ENCODE data around the gene IQSEC1.

The IQSEC1 gene

DNA sequence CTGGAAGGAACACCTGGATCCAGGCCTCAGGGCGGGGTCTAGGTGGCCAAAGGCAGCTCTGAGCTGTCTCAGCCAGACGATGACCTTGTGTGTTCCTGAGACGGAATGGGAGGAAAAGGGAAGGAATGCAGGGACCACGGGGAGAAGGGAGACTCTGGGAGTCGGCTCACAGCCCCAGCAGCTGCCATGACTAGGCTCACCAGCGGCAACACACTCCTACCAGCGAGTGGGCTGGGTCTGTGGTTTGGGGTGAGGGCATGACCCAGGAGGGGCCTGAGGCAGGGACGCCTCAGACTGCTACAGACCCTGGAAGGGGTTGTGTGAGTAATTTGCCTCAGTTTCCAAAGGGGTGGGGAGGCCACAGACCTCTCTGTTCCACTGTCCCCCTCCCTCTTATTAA is 19.8 kb downstream of the IQSEC1 start:
- TF ChIP-seq, protein P1, sequence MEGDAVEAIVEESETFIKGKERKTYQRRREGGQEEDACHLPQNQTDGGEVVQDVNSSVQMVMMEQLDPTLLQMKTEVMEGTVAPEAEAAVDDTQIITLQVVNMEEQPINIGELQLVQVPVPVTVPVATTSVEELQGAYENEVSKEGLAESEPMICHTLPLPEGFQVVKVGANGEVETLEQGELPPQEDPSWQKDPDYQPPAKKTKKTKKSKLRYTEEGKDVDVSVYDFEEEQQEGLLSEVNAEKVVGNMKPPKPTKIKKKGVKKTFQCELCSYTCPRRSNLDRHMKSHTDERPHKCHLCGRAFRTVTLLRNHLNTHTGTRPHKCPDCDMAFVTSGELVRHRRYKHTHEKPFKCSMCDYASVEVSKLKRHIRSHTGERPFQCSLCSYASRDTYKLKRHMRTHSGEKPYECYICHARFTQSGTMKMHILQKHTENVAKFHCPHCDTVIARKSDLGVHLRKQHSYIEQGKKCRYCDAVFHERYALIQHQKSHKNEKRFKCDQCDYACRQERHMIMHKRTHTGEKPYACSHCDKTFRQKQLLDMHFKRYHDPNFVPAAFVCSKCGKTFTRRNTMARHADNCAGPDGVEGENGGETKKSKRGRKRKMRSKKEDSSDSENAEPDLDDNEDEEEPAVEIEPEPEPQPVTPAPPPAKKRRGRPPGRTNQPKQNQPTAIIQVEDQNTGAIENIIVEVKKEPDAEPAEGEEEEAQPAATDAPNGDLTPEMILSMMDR (IDR thresholded peaks at IDR 0.05; ENCODE audit: low read depth, low read length) = no peak
- no peak for DNase-seq (ENCODE audit: extremely low read depth, low read depth)

DNA sequence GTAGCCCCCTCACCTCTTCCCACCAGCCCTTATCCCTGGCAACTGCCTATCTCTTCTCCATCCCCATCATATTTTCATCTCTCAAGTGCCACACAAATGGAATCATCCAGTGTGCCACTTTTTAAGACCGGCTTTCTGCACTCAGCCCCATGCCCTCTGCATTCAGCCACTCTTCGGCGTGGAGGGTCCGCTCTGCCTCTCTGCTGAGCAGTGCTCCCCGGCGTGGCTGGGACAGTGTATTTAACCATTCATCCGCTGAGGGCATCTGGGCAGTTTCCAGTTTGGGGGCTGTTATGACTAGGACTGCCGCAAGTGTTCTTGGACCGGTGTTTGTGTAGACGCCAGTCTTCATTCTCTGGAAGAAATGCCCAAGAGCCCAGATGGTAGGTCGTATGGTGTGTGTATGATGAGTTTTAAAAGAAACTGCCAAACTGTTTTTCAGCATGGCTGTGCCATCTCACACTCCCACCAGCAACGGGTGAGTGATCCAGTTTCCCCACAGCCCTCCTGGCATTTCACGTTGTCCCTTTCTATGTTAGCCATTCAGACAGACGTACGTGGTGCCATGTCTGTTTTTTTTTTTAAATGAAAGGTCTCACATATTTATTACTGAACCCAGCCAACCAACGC is 20.9 kb downstream of the IQSEC1 start:
- TF ChIP-seq, protein P1 (IDR thresholded peaks at IDR 0.05; ENCODE audit: low read depth, low read length) = no peak
- no peak for DNase-seq (ENCODE audit: extremely low read depth, low read depth)

DNA sequence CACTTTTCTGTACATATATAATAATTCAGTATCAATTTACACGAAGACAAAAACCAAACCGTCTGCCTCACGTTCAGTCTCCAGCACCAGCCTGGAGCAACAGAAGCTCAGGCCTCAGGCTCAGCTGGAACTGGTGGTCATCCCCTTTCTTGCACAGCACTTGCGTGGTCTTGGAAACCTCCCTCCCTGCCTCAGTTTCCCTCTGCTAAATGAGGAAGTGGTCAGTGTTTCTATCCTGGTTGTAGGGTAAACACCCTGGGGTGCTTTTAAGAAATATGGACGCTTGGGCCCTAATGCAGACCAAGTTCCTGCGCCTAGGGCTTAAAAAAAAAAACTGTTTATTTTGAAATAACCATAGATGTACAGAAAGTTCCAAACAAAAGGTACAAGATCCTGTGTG is 21.6 kb downstream of the IQSEC1 start:
- no peak for DNase-seq (ENCODE audit: extremely low read depth, low read depth)
- TF ChIP-seq, protein P1 (IDR thresholded peaks at IDR 0.05; ENCODE audit: low read depth, low read length) = no peak

DNA sequence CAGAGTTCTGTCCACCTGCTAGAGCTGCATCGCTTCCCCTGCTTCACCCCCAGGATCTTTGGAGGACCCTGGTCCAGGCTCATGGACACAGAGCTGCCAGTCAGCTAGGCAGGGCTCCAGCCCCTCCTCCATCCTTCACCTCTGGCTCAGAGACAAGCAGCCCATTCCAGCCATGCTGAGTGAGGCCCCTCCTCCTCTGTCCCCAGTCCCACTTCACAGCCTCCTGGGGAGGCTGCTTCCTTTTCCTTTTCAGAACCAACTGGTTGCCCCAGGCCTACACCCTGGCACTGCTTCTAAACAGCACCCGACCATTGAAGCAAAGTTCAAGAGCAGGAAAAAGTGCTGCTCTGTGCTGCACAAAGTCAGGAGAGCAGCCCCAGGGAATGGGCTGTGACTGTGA is 22.2 kb downstream of the IQSEC1 start:
- TF ChIP-seq, protein P1 (IDR thresholded peaks at IDR 0.05; ENCODE audit: low read depth, low read length) = no peak
- DNase-seq (ENCODE audit: extremely low read depth, low read depth) = no peak

DNA sequence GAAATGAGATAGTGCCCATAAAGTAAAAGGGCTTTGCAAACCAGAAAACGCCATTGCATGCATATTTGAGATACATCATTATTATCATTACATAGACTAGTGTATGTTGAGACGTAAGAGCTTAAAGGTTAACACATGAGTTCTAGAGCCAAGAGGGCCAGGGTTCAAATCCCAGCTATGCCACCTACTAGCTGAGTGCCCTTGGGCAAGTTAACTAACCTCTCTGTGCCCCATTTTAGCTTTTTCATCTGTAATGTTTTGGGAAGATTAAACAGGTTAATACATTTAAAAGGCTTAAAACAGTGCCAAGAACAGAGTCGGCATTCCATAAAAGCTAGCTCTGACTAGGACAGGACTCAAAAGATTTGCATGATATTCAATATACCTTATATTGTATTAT is 22.8 kb downstream of the IQSEC1 start:
- no peak for DNase-seq (ENCODE audit: extremely low read depth, low read depth)
- TF ChIP-seq, protein P1 (IDR thresholded peaks at IDR 0.05; ENCODE audit: low read depth, low read length) = no peak

DNA sequence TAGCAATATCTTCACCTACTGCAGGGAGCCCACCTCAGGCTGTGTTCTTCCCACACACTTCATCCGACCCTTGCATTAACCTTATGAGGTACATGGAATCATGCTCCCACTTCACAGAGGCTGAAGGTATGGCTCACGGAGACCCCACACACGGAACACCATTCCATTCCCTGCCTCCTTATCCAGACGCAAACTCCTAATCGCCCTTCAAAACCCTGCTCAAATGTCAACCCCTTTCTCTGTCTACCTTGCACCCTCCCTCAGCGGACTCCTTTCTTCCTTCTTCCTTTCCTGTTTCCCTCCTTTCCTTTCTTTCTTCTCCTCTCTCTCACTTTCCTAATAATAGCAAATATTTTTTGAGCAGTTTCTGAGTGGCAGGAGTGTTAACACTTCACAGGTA is 23.8 kb downstream of the IQSEC1 start:
- DNase-seq (ENCODE audit: extremely low read depth, low read depth) = no peak
- TF ChIP-seq, protein P1 (IDR thresholded peaks at IDR 0.05; ENCODE audit: low read depth, low read length) = no peak

DNA sequence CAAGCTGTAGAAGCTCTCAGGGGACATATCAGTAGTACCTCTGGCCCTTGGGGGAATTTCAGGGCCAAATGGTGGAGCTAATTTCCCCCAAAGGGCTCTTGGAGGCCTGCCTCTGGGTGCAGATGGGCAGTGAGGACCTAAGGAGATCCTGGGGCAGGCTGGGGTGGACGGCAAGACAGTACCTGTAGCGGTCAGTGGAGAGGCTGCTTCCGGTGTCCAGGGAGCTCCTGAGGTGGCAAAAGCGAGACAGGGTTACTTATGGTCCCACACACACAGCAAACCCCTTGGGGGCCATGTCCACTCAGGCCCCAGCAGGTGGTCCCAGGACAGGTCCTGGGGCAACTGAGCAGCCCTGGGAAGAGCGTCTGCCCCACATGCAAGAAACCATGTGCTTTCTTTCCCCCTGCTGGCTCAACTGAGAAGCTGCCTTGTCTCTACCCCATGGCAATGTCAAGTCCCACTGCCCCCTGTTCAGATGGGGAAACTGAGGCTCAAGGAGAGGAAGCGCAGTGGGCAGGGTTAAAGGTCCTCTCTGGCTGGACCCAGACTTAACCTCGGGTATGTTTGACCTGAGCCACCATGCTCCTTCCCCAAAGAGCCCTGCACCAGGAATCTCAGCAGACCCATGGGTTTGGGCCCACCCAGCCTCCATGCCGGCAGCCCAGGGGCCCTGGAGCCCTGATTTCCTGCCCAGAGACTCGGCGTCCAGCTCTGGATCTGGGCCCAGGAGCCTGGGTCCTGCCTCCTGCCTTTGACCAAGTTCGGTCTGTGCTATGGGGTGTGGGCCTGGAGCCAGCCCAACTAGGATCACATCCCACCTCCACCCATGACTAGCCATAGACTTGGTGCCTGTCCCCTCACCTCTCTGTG is 25.7 kb downstream of the IQSEC1 start:
- TF ChIP-seq, protein P1 (IDR thresholded peaks at IDR 0.05; ENCODE audit: low read depth, low read length) = no peak
- no peak for DNase-seq (ENCODE audit: extremely low read depth, low read depth)

All from AG09319 (cell line).